ENCODE measurements around the gene DPM2. TPM values are rescaled to one million over a fixed set of nuclear protein-coding genes. Genes with fewer than 3 reads are reported as not detected.

The DPM2 gene
- total RNA-seq, 1 experiment from 2014 or later: 56.1 TPM

- no peak for TF ChIP-seq ZMAT4 (CRISPR knock-in tag; IDR thresholded peaks at IDR 0.05)
- TF ChIP-seq TEAD4 (CRISPR knock-in tag; IDR thresholded peaks at IDR 0.05): no peak
- TF ChIP-seq IRF2 (CRISPR knock-in tag; IDR thresholded peaks at IDR 0.05; ENCODE audit: borderline replicate concordance, low read depth): no peak
- no peak for TF ChIP-seq SP1 (CRISPR knock-in tag; conservative IDR thresholded peaks at IDR 0.05)
- no peak for TF ChIP-seq CBFB (CRISPR knock-in tag; IDR thresholded peaks at IDR 0.05; ENCODE audit: low read depth)
Measured at GRCh38 chr9:127958728-127959127, 21.1 kb upstream of the DPM2 start (continued).

GRCh38 chr9:127955294-127956015 lies 17.8 kb upstream of the DPM2 start:
- Mint-ChIP-seq H3K36me3 (no peaks in the 10 kb centered on the region), H3K4me3 (no peak overlapping the region), H3K27me3 (ENCODE audit: low read depth) (no peaks in the 10 kb centered on the region), H3K4me1 (peaks cover 18% of the 10 kb centered on the region), H3K9me3 (peaks cover 4% of the 10 kb centered on the region; the same call in 1 of the 2 replicates), H3K27ac (peak overlapping the region; percentile 80)
- peak; percentile 76 for DNase-seq (ENCODE audit: low spot score)
- ATAC-seq: peak; percentile 96
- CTCF ChIA-PET: interaction anchor here (0.5 to 5.5 kb wide), 37 partner anchors 9 to 971 kb away, joined by 3 to 121 read pairs (median 5); partner anchors contain the start of genes EEIG1, NAIF1 and PIP5KL1
- TF ChIP-seq CTCF (IDR thresholded peaks at IDR 0.05): peak; percentile 32; the same call in 1 of the 2 replicates
- peak; percentile 25; the same call in 1 of the 2 replicates for TF ChIP-seq MAX (CRISPR knock-in tag; IDR thresholded peaks at IDR 0.05)
- peak; percentile 63; the same call in 1 of the 2 replicates for TF ChIP-seq PRDM15 (CRISPR knock-in tag; IDR thresholded peaks at IDR 0.05)
- TF ChIP-seq GABPB1 (CRISPR knock-in tag; IDR thresholded peaks at IDR 0.05): 0 out of 2 replicates have a peak, but pooled peaks have one; percentile 46
- TF ChIP-seq AR (CRISPR knock-in tag; IDR thresholded peaks at IDR 0.05): no peak
- TF ChIP-seq NR2C2 (CRISPR knock-in tag; IDR thresholded peaks at IDR 0.05): 0 out of 2 replicates have a peak, but pooled peaks have one; percentile 20
- no peak for TF ChIP-seq USF2 (CRISPR knock-in tag; IDR thresholded peaks at IDR 0.05)
- POLR2A ChIA-PET: interaction anchor here (0.5 to 1.4 kb wide), 4 partner anchors 18 to 79 kb away, joined by 3 to 4 read pairs (median 3); partner anchors contain the start of gene DPM2
